ENCODE measurements around the gene LCN12. TPM values are rescaled to one million over a fixed set of nuclear protein-coding genes. Genes with fewer than 3 reads are reported as not detected.
A peak's percentile ranks its signal among the peaks of the same experiment; 100 is the strongest.

LCN12 gene
- total and polyA plus RNA-seq, 7 donors: 0.06 to 1.5 (median 0.27) TPM; not detected in 1

DNA sequence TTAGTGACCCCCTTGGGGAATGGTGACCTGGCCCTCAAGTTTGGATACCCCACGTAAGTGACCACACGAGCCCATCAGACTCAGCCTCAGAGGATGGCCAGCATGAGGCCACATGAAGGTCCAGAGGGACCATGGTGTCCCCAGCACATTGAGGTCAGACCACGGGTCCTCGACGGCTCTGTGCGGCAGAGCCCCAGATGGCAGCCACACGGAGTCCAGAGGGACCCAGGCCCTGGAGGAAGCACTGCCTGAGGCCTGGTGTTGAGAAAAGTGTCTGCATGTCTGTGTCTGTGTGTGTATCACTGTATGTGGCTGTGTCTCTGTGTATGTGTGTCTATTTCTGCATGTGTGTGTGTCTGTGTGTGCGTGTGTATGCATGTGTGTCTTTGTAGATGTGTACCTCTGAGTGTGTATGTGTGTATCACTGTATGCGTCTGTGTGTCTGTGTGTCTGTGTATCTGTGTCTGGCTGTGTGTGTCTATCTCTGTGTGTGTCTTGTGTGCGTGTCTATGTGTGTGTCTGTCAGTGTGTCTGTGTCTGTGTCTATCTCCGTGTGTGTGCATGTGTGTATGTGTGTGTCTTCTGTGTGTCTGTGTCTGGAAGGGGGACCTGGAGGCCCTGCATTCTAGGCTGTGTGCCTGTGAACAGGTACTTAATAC is 31.7 kb downstream of the LCN12 start:
- WGBS, 3 donors: 64 to 78% (median 75%) methylated on average over 11 of the region's 11 CpGs
- ATAC-seq (no peak), DNase-seq (no peak)
- TF ChIP-seq, protein P1, sequence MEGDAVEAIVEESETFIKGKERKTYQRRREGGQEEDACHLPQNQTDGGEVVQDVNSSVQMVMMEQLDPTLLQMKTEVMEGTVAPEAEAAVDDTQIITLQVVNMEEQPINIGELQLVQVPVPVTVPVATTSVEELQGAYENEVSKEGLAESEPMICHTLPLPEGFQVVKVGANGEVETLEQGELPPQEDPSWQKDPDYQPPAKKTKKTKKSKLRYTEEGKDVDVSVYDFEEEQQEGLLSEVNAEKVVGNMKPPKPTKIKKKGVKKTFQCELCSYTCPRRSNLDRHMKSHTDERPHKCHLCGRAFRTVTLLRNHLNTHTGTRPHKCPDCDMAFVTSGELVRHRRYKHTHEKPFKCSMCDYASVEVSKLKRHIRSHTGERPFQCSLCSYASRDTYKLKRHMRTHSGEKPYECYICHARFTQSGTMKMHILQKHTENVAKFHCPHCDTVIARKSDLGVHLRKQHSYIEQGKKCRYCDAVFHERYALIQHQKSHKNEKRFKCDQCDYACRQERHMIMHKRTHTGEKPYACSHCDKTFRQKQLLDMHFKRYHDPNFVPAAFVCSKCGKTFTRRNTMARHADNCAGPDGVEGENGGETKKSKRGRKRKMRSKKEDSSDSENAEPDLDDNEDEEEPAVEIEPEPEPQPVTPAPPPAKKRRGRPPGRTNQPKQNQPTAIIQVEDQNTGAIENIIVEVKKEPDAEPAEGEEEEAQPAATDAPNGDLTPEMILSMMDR (IDR thresholded peaks at IDR 0.05): no peak
- H3K36me3 ChIP-seq (ENCODE audit: insufficient read depth in 1 of 2, low read depth in 1 of 2): no peaks in the 10 kb centered on the region
- H3K4me3 ChIP-seq: no peak overlapping the region
- H3K9me3 ChIP-seq: no peaks in the 10 kb centered on the region
- peaks cover 0 to 40% (median 16%) of the 10 kb centered on the region in 3 donors for H3K27me3 ChIP-seq (ENCODE audit: insufficient read depth in 3 of 3, low read length in 2 of 3)
- no peak overlapping the region for H3K27ac ChIP-seq
- intact Hi-C loops (cut with DNase I): no loop called here
- H3K4me1 ChIP-seq: no peaks in the 10 kb centered on the region

DNA sequence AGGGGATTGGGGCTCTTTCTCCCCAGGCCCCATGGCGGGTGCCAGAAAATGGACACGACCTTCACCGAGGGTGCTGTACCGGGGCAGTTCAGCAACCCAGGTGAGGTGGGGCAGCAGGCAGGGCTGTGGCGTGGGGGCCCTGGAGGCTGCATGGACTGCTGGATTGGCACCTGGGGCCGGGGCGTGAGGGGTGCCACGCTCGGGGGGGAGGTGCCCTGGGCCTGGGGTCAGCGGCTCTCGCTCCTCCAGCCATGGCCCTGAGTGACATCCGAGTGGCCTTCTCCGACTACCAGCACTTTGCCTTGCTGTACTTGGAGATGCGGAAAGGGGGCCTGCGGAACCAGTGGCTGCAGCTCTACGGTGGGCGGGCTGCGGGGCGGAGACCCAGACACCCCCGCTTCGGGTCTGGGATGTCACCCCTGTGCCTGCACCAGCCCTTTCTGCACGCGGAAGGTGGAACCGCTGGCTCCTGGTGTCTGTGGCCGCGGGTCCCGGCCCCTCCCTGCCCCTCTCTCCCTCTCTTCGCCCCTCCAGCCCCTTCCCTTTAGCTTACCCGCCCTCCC is 32.5 kb downstream of the LCN12 start:
- Histone ChIP-seq H3K4me3 (no peak overlapping the region), H3K4me1 (no peaks in the 10 kb centered on the region), H3K27me3 (ENCODE audit: insufficient read depth in 3 of 3, low read length in 2 of 3) (peaks cover 0 to 40% (median 16%) of the 10 kb centered on the region in 3 donors), H3K36me3 (ENCODE audit: insufficient read depth in 1 of 2, low read depth in 1 of 2) (no peaks in the 10 kb centered on the region), H3K9me3 (no peaks in the 10 kb centered on the region), H3K27ac (no peak overlapping the region)
- intact Hi-C loops (cut with DNase I): no loop called here
- ATAC-seq (no peak), DNase-seq (no peak)
- TF ChIP-seq, protein P1 (IDR thresholded peaks at IDR 0.05): no peak
- WGBS, 3 donors: 47 to 56% (median 47%) methylated on average over 23 to 29 of the region's 29 CpGs

DNA sequence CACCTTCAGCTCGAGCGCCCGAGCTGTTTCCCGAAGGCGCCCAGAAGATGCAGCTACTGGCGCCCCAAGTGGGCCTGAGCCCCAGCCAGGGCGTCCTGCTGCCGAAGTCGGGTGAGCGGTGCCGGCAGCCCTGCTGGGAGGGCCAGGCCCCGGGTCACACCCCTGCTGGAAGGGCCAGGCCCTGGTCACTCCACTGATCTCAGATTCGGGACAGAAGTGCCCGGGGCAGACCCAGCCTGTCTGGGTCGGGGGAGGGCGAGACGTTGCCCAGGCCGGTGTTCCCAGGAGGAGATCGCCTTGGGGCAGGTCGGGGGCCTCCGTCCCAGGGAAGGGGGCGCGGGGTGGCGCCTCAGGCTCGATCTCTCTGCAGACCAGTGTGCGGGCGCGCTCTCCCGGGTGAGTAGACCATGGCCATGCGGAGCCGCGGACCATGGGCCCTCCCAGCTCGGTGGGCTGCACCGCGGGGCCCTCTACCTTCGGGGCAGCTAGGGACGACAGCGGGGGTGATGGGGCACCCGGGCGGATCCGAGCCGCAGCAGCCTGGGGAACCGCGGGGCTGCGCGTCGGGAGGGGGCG is 33.0 kb downstream of the LCN12 start:
- Histone ChIP-seq H3K4me3 (no peak overlapping the region), H3K36me3 (ENCODE audit: insufficient read depth in 1 of 2, low read depth in 1 of 2) (no peaks in the 10 kb centered on the region), H3K27me3 (ENCODE audit: insufficient read depth in 3 of 3, low read length in 2 of 3) (peaks cover 0 to 40% (median 14%) of the 10 kb centered on the region in 3 donors), H3K4me1 (no peaks in the 10 kb centered on the region), H3K9me3 (no peaks in the 10 kb centered on the region), H3K27ac (no peak overlapping the region)
- intact Hi-C loops (cut with DNase I): no loop called here
- 8 to 16% (median 12%) methylated on average over 40 to 48 of the region's 48 CpGs for WGBS, 3 donors
- no peak for DNase-seq
- TF ChIP-seq, protein P1 (IDR thresholded peaks at IDR 0.05): no peak
- ATAC-seq: peak in 2 of 4 donors; percentile 18 to 36

DNA sequence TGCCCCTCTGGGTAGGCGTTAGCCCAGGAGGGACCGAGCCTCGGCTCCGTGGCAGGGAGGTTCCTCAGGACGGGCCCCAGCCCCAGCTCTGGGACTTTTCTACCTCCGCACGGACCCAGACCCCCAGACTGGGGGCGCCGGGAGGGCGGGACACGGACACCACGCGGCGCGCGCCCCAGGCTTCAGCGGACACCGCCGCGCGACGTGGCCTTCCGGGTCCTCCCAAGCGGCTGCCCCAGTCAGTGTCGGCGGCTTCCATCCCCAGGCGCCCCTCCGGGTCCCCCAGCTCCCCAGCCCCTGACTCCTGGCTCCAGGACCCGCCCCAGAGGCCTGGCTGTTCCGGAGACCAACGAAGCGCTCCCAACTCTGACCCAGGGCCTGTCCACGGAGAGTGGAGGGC is 33.8 kb downstream of the LCN12 start:
- TF ChIP-seq, protein P1 (IDR thresholded peaks at IDR 0.05): no peak
- DNase-seq: no peak
- H3K27ac ChIP-seq: no peak overlapping the region
- intact Hi-C loops (cut with DNase I): no loop called here
- no peaks in the 10 kb centered on the region for H3K4me1 ChIP-seq
- H3K36me3 ChIP-seq (ENCODE audit: insufficient read depth in 1 of 2, low read depth in 1 of 2): no peaks in the 10 kb centered on the region
- H3K27me3 ChIP-seq (ENCODE audit: insufficient read depth in 3 of 3, low read length in 2 of 3): peaks cover 0 to 39% (median 14%) of the 10 kb centered on the region in 3 donors
- no peak overlapping the region for H3K4me3 ChIP-seq
- no peaks in the 10 kb centered on the region for H3K9me3 ChIP-seq
- WGBS, 3 donors: 26 to 29% (median 27%) methylated on average over 21 to 33 of the region's 33 CpGs
- ATAC-seq: no peak
